Measurements from ENCODE around the gene UBE2V1.
A peak's percentile ranks its signal among the peaks of the same experiment; 100 is the strongest.

The UBE2V1 gene

DNA sequence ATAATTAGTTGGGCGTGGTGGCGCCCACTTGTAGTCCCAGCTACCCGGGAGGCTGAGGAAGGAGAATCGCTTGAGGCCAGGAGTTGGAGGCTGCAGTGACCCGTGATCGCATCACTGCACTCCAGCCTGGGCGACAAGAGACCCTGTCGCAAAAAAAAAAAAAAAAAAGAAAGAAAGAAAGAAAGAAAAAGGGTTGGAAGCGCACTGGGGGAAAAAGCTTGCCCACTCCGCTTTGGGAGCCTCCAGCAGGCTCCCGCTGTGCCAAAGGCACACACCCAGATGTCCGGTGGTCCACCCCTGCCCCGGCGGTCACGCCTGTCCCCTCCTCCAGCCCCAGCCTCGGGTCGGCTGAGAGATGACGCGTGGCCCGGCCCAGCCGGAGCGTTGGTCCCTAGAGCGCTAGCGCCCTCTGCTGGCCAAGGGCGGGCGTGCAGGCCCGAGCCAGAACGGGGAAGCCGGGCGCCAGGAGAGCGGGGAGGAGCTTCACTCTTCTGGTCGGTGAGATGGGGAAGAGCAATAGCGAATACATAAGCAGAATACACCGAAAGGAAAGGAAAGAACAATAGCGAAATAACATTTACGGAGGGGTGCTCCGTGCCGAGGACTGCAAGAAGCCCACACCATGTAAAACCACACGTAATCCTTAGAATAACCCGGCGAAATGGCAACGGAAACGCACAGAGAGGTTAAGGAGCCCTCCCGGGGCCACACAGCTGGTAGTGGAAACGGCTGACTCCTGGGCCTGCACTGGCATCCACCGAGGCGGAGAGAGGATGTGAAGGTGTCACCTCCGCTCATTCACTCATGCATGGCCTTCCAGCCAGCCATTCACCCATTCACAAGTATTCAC lies 41.7 kb downstream of the UBE2V1 start:
- TF ChIP-seq, protein P1, sequence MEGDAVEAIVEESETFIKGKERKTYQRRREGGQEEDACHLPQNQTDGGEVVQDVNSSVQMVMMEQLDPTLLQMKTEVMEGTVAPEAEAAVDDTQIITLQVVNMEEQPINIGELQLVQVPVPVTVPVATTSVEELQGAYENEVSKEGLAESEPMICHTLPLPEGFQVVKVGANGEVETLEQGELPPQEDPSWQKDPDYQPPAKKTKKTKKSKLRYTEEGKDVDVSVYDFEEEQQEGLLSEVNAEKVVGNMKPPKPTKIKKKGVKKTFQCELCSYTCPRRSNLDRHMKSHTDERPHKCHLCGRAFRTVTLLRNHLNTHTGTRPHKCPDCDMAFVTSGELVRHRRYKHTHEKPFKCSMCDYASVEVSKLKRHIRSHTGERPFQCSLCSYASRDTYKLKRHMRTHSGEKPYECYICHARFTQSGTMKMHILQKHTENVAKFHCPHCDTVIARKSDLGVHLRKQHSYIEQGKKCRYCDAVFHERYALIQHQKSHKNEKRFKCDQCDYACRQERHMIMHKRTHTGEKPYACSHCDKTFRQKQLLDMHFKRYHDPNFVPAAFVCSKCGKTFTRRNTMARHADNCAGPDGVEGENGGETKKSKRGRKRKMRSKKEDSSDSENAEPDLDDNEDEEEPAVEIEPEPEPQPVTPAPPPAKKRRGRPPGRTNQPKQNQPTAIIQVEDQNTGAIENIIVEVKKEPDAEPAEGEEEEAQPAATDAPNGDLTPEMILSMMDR (IDR thresholded peaks at IDR 0.05; ENCODE audit: low read depth, low read length, missing control alignments) = peak; percentile 99
- DNase-seq (ENCODE audit: extremely low read depth, low read depth) = peak; percentile 46

DNA sequence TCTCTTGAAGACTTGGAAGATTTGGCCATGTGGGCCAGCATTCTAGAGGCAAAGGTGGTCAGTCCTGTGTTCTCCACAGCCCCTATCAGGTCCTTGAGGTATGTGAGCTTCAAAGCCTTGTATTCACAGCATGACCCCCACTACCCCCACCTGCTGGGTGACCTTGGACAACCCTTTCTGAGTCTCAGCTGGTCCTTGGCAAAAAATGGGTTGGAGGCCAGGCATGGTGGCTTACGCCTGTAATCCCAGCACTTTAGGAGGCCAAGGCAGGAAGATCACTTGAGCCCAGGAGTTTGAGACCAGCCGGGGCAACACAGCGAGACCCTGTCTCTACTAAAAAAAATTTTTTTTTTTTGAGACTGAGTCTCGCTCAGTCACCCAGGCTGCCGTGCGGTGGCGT lies 42.6 kb downstream of the UBE2V1 start:
- H3K4me3 ChIP-seq (replicated peaks; ENCODE audit: low read depth, low read length) = no peak overlapping the region
- TF ChIP-seq, protein P1 (IDR thresholded peaks at IDR 0.05; ENCODE audit: low read depth, low read length, missing control alignments) = no peak
- DNase-seq (ENCODE audit: extremely low read depth, low read depth) = no peak

More for the DNA sequence above, 41.7 kb downstream of the UBE2V1 start:
- peak overlapping the region; percentile 28 for H3K4me3 ChIP-seq (replicated peaks; ENCODE audit: low read depth, low read length)

DNA sequence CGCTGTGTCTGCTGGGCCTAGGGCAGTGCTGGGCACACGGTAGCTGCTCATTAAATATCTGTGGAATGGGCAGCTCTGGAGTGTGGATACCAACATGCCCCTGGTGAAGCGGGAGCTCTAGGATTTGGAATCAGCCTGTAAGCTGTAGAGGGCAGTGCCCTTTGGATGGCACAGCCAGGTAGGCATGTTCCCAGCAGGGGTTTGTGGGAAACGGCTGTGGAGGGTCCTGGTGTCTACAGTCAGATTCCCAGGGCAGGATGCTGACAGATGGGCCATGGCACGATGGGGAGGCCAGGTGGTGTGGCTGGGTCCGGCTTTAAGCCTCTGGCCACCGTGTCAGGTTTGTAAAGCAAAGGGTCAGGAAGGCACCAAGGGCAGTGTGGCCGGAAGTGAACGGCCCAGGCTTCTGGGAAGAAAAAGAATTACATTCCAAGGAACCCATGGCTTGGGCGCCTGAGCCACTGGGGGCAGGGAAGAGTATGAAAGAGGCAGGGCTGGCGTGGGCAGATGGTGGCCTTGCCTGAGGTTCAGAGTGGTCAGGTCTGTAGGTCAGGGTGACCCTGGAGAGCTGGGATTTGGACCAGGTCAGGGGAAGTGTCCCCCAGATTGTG lies 44.8 kb downstream of the UBE2V1 start:
- TF ChIP-seq, protein P1 (IDR thresholded peaks at IDR 0.05; ENCODE audit: low read depth, low read length, missing control alignments) = no peak
- no peak for DNase-seq (ENCODE audit: extremely low read depth, low read depth)
- no peak overlapping the region for H3K4me3 ChIP-seq (replicated peaks; ENCODE audit: low read depth, low read length)

DNA sequence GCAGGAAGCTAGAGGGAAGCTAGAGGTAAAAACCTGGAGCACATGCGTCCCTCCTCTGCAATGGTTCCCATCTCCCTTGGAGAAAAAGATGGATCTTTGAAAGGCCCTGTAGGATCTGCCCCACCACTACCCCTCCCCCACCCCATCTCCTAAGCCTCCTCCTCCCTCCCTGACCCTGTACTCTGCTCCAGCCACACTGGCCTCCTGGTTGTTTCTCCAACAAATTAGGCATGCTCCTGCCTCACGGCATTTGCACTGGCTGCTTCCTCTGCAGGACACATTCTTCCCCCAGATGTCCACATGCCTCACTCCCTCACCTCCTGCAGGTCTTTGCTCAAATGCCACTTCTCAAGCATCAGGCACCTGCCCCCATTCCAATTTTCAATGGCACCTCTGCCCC lies 45.5 kb downstream of the UBE2V1 start:
- DNase-seq (ENCODE audit: extremely low read depth, low read depth) = no peak
- no peak overlapping the region for H3K4me3 ChIP-seq (replicated peaks; ENCODE audit: low read depth, low read length)
- TF ChIP-seq, protein P1 (IDR thresholded peaks at IDR 0.05; ENCODE audit: low read depth, low read length, missing control alignments) = no peak

DNA sequence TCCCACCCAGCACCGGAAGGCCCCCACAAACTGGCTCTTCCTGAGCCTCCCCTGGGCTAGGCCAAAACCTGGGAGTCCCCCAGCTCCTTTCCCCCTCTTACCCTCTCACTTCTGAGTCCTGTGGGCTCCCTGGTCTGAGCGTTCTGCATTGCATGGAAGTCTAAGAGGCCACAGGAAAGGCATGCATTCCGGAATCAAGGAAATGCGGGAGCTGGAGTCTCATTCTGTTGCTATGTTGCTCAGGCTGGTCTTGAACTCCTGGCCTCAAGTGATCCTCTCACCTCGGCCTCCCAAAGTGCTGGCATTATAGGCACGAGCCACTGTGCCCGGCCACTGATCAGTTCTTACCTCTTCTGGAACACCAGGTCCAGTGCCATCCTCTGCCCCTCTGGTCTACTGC lies 45.9 kb downstream of the UBE2V1 start:
- DNase-seq (ENCODE audit: extremely low read depth, low read depth) = no peak
- H3K4me3 ChIP-seq (replicated peaks; ENCODE audit: low read depth, low read length) = no peak overlapping the region
- TF ChIP-seq, protein P1 (IDR thresholded peaks at IDR 0.05; ENCODE audit: low read depth, low read length, missing control alignments) = no peak

DNA sequence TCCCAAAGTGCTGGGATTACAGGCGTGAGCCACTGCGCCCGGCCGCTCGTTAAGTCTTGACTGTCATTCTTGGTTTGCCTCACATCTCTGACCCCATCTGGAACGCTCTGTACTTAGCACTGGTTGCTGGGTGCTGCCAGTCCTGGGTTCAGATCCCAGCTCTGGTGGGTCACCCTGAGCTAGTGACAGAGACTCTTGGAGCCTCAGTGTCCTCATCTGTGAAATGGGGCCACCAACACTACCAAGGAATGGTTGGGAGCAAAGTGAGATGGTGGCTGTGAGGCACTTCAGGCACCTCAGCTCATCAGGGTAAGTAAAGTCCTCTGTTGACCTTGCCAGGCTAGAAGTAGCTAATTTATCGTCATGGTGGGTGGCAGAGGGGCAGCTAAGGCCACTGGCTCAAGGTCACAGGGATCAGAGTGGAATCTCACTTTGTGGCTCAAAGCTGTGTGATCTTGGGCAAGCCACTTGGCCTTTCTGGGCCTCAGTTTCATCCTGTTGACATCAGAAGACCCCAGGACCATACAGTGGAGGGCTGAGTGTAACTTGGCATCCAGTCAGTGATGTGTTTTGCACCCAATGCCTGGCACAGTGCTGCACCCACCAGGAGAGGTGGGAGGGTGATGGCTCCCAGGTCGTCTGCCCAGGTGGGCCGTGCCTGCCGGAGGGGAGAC lies 46.7 kb downstream of the UBE2V1 start:
- H3K4me3 ChIP-seq (replicated peaks; ENCODE audit: low read depth, low read length) = no peak overlapping the region
- TF ChIP-seq, protein P1 (IDR thresholded peaks at IDR 0.05; ENCODE audit: low read depth, low read length, missing control alignments) = no peak
- no peak for DNase-seq (ENCODE audit: extremely low read depth, low read depth)
